GM21360 (cell line): Measurements from ENCODE around the gene ZNF318.
"Not testable (repeated sequence)": the region's sequence is repeated elsewhere in the genome, so short reads cannot be mapped to it uniquely, and the experiment has no call there.

Experiments used
- ATAC-seq: cut with Tn5 transposase; IDR thresholded peaks from one replicate; pipeline ENCODE4 v1.9.1; 2021; ENCODE audit warnings: mild to moderate bottlenecking, moderate library complexity; ENCODE audit not compliant: unreplicated experiment

The ZNF318 gene

GRCh38 chr6:43304361-43304760, 65.1 kb downstream of the ZNF318 start:
- ATAC-seq = no peak

- ATAC-seq = no peak
Observed at GRCh38 chr6:43303751-43304331, 65.6 kb downstream of the ZNF318 start.

GRCh38 chr6:43303006-43303405, 66.4 kb downstream of the ZNF318 start:
- ATAC-seq = not testable (repeated sequence)

GRCh38 chr6:43302126-43302525, 67.3 kb downstream of the ZNF318 start:
- ATAC-seq = no peak

- no peak for ATAC-seq
Observed at GRCh38 chr6:43301081-43301870, 68.2 kb downstream of the ZNF318 start.

GRCh38 chr6:43299338-43300293, 69.8 kb downstream of the ZNF318 start:
- no peak for ATAC-seq

- no peak for ATAC-seq
Observed at GRCh38 chr6:43298565-43299337, 70.7 kb downstream of the ZNF318 start.

GRCh38 chr6:43297644-43298564, 71.5 kb downstream of the ZNF318 start, which contains the start of gene SLC22A7:
SLC22A7 (plus strand) TSS chr6:43298260; CDS start chr6:43298359, 99 bp downstream.
- ATAC-seq = no peak

GRCh38 chr6:43296780-43297497, 72.5 kb downstream of the ZNF318 start:
- ATAC-seq = no peak

GRCh38 chr6:43295456-43295855, 74.0 kb downstream of the ZNF318 start:
- ATAC-seq = no peak

GRCh38 chr6:43294536-43294935, 74.9 kb downstream of the ZNF318 start:
- ATAC-seq = no peak

- no peak for ATAC-seq
Observed at GRCh38 chr6:43293698-43294097, 75.7 kb downstream of the ZNF318 start.

GRCh38 chr6:43292763-43293318, 76.6 kb downstream of the ZNF318 start:
- ATAC-seq = no peak

- no peak for ATAC-seq
Observed at GRCh38 chr6:43292341-43292740, 77.1 kb downstream of the ZNF318 start.

- no peak for ATAC-seq
Observed at GRCh38 chr6:43291708-43292107, 77.7 kb downstream of the ZNF318 start.

- ATAC-seq = no peak
Observed at GRCh38 chr6:43290905-43291355, 78.5 kb downstream of the ZNF318 start.

GRCh38 chr6:43290339-43290904, 79.0 kb downstream of the ZNF318 start:
- ATAC-seq = no peak
